ENCODE measurements around the gene RIOK3.

Gene RIOK3

DNA sequence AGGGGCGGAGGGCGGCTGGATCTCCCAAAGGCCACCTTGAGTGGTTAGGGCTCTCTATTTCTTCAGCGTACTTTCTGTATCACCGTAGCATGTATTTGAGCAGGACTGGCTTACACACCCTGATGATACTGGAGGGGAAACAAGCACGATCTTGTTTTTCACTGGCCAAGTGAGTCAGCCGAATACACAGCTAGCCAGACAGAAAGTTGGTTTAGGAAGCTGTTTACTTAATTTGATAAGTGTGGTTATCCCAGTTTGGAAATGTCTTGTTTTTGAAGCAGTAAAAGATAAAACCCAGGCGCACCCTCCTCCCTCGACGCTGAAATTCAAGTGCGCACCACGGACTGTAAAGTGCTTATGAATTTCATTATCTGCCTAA, 582 bp downstream of the RIOK3 start:
- peaks cover 15% of the 10 kb centered on the region for H3K36me3 ChIP-seq
- no peaks in the 10 kb centered on the region for H3K27me3 ChIP-seq (ENCODE audit: insufficient read depth, low read depth, severe bottlenecking)
- DNase-seq: no peak
- no peaks in the 10 kb centered on the region for H3K9me3 ChIP-seq (ENCODE audit: severe bottlenecking)
- H3K4me3 ChIP-seq (ENCODE audit: low read depth, low read length): peak overlapping the region; percentile 90
- TF ChIP-seq, protein P1, sequence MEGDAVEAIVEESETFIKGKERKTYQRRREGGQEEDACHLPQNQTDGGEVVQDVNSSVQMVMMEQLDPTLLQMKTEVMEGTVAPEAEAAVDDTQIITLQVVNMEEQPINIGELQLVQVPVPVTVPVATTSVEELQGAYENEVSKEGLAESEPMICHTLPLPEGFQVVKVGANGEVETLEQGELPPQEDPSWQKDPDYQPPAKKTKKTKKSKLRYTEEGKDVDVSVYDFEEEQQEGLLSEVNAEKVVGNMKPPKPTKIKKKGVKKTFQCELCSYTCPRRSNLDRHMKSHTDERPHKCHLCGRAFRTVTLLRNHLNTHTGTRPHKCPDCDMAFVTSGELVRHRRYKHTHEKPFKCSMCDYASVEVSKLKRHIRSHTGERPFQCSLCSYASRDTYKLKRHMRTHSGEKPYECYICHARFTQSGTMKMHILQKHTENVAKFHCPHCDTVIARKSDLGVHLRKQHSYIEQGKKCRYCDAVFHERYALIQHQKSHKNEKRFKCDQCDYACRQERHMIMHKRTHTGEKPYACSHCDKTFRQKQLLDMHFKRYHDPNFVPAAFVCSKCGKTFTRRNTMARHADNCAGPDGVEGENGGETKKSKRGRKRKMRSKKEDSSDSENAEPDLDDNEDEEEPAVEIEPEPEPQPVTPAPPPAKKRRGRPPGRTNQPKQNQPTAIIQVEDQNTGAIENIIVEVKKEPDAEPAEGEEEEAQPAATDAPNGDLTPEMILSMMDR (IDR thresholded peaks at IDR 0.05; ENCODE audit: low read depth, low read length): no peak
- peak overlapping the region; percentile 87 for H3K27ac ChIP-seq

DNA sequence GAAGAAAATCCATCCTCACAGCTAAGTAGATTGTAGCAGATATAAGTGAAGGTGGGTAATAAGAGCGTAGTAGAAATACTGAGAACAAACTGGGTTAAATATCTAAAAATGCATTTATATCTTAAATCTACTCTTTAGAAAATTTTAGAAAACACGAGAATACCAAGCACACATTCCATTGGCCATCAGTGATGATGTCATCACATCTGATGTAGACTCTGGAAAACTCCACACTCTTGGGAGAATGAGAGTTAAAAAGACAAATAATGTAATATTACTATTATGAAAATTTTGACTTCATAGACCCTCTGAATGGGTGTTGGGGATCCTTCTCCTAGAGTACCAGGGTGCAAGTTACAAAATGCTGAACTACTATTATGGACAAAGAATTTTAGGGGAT, 3.7 kb downstream of the RIOK3 start:
- Histone ChIP-seq H3K9me3 (ENCODE audit: severe bottlenecking) (no peaks in the 10 kb centered on the region), H3K27me3 (ENCODE audit: insufficient read depth, low read depth, severe bottlenecking) (no peaks in the 10 kb centered on the region), H3K4me3 (ENCODE audit: low read depth, low read length) (no peak overlapping the region), H3K36me3 (peaks cover 15% of the 10 kb centered on the region), H3K27ac (no peak overlapping the region)
- TF ChIP-seq, protein P1 (IDR thresholded peaks at IDR 0.05; ENCODE audit: low read depth, low read length): no peak
- no peak for DNase-seq

DNA sequence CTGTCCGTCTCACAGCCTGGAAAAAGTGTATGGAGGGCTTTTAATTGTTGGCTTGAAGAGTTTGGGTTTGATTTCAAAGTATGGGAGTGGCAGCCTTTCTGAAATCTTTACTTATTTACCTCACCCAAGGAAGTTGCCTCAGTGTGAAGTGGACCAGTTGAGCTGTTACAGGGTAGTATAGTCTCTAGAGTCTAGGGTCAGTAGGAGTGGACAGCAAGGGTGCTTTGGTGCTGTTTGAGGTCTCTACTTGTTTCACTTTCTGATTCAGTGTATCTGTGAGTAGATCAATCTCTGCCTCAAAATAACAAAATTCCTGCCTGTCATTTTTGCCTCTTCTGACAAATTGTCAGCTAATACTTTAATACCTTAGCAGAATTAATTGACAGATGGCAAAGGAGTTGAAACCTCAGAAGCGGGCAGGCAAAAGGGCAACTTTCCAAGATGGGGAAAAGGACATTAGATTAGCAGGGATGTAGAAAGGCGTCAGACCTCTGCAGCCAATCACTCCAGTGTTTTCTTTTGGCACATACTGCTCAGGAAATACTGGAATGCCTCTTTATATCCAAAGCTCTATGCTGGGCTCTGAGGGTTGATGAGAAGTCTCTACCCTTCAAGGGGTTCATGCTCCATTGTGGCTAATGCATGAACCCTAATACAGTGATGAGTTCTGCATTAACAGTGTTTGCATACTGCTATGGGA, 5.9 kb downstream of the RIOK3 start:
- H3K27ac ChIP-seq: no peak overlapping the region
- no peaks in the 10 kb centered on the region for H3K27me3 ChIP-seq (ENCODE audit: insufficient read depth, low read depth, severe bottlenecking)
- no peak for DNase-seq
- peaks cover 30% of the 10 kb centered on the region for H3K36me3 ChIP-seq
- no peak overlapping the region for H3K4me3 ChIP-seq (ENCODE audit: low read depth, low read length)
- H3K9me3 ChIP-seq (ENCODE audit: severe bottlenecking): no peaks in the 10 kb centered on the region
- TF ChIP-seq, protein P1 (IDR thresholded peaks at IDR 0.05; ENCODE audit: low read depth, low read length): no peak

DNA sequence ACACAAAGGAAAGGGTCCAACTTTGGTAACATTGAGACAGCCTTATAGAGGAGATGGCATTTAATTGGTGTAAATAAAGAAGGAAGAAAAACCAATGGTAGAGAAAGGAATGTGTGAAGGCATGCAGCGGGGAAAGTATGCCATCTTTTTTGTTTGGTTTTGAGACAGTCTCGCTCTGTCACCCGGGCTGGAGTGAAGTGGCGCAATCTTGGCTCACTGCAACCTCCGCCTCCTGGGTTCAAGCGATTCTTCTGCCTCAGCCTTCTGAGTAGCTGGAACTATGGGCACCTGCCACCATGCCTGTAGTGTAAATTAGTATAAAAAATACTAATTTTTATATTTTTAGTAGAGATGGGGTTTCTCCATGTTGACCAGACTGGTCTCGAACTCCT, 6.4 kb downstream of the RIOK3 start:
- H3K36me3 ChIP-seq: peaks cover 35% of the 10 kb centered on the region
- DNase-seq: no peak
- TF ChIP-seq, protein P1 (IDR thresholded peaks at IDR 0.05; ENCODE audit: low read depth, low read length): no peak
- no peaks in the 10 kb centered on the region for H3K9me3 ChIP-seq (ENCODE audit: severe bottlenecking)
- H3K27ac ChIP-seq: no peak overlapping the region
- H3K4me3 ChIP-seq (ENCODE audit: low read depth, low read length): no peak overlapping the region
- H3K27me3 ChIP-seq (ENCODE audit: insufficient read depth, low read depth, severe bottlenecking): no peaks in the 10 kb centered on the region

DNA sequence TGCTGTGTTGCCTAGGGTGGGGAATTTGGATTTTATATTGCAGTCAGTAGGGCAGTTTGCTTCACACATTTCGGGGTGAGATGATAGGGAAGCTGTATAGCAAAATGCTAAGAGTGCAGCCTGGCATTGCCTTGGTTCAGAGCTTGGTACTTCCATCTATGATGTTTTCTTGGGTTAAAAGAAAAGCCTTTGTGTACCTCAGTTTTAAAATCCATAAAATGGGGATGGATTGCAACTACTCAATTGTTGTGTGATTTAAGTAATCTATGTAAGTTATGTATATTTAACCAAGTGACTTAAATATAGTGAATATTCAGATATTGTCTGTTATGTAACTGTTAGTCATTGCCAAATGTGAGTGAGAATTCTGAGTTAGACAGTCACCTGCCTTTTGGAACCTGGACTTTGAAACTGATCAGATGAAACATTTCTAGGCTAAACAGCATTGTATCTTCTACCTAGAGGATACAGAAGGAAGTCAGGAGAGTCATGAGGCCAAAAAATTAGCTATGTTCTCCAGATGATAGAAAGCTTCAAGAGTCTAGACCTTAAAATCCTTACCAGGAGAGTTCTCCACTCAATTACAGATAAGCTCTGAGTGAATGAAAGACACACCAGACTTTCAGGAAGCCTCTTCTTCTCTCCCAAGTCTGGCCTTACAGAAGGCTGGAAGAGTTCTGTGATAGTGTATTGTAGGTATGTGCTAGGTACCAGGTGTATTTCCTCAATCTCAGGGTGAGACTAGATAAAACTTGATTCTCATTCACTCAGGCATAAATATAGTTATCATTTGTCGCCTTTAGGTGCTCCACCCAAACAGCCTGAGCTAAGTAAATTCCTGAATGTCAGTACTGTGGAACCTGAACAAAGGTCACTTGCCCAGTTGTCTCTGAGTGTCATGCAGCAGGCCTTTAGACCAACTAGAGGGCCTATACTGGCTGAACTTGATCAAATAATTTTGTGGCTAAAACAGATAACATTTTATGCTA, 7.5 kb downstream of the RIOK3 start:
- no peak overlapping the region for H3K27ac ChIP-seq
- H3K27me3 ChIP-seq (ENCODE audit: insufficient read depth, low read depth, severe bottlenecking): no peaks in the 10 kb centered on the region
- no peak overlapping the region for H3K4me3 ChIP-seq (ENCODE audit: low read depth, low read length)
- no peak for DNase-seq
- H3K9me3 ChIP-seq (ENCODE audit: severe bottlenecking): no peaks in the 10 kb centered on the region
- TF ChIP-seq, protein P1 (IDR thresholded peaks at IDR 0.05; ENCODE audit: low read depth, low read length): no peak
- H3K36me3 ChIP-seq: peaks cover 40% of the 10 kb centered on the region
